ENCODE results near the gene IL5.

IL5 gene

GRCh38 chr5:132498152-132498551 lies 45.2 kb downstream of the IL5 start:
- DNase-seq (ENCODE audit: low read depth) = peak; percentile 51

- DNase-seq (ENCODE audit: low read depth) = peak; percentile 83
These were observed 45.8 kb downstream of the IL5 start for GRCh38 chr5:132497488-132497997.

DNA sequence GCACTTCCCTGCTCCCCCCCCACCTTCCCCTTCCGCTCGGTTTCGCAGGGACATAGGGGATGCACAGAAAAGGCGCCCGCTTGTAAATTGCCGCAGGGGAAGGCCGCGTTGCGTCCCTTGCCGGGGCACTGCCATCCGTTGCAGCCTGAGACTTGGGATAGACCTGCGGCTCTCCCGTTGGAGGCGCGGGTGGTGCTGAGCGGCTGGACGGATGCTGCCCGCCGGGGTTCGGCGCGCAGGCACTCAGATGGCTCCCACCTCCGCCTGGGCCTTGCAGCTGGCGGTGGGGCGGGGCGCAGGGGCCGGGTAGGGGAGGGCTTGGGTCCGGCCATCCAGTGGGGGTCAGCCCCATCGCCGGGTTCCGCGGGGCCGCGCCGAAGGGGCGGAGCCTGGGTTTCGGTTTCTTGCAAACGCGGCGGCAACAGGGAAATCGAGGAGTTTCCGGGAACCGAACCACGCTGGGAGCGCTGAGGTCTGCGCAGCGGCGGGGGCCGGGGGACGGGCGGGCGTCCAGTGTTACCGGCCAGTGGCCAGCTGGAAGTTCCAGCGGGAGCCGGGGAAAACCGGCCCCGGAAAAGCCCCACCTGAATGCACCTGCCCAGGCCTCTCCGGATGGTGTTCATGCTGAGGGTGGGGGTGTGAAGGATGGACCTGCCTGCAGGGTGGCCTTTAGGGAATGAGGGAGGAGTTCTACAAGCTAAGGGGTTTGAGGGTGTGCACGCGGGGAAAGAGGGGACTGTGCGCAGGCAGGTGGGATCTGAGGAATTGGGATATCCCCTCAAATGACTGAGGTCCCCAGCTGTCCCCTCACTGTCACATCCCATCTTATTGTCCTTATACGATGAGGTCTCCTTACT lies 46.5 kb downstream of the IL5 start:
- DNase-seq (ENCODE audit: low read depth) = no peak

DNA sequence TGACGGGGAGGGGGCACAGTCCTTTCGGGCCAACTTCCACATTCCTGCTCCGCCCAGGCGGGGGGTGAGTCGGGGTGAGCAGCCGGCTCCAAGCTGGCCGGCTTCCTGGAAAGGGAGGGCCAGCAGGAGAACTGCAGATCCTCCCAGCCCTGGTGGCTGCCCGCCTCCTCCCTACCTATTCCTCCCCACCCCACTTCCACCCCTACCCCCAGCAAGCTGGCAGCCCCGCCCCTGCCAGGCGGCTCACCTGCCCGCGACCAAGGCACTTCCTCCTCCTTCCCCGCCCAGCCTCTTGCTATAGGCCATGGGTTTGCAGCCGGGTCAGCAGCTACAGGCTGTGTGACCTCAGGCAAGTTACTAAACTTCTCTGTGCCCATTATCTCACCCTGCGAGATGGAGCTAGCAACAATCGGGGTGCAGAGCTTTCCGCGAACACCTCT lies 47.1 kb downstream of the IL5 start:
- peak; percentile 39 for DNase-seq (ENCODE audit: low read depth)

GRCh38 chr5:132495667-132496190 lies 47.6 kb downstream of the IL5 start:
- DNase-seq (ENCODE audit: low read depth) = peak; percentile 48

DNA sequence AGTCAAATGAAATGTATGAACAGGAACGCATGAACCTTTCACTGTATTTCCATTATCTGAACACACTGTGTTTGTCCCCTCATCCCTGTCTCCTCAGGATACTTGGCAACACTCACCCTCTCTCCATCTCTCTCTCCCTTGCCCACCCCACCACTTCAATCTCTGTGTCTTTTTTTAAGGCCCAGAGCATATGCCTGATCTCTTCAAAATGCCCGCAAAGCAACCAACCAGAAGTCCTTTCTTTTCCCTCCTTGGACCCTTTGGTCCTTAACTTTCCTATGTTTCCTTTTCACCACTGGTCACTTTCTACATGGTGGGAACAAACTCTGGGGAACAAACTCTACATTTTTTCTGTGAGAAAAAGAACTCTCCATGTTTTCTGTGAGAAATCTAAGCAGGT lies 49.5 kb downstream of the IL5 start:
- no peak for DNase-seq (ENCODE audit: low read depth)

DNA sequence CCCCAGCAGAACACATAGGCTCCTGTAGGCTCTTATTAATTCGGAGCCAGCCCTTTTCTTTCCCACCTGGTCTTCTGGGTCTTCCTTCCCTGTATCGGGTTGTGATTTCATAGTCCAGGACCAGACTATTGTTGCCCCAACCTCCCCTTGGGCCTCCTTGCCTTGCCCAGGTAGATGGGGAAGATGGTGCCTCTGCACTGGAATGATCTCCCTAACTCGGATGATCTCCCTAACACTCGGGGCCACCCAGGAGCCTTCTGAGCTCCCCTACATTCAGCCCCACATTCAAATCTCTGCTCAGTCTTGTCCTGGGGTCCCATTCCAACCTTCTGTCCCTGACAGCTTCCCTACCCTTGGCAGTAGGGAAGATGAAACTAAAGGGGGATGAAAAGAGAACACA lies 50.1 kb downstream of the IL5 start:
- DNase-seq (ENCODE audit: low read depth) = no peak

DNA sequence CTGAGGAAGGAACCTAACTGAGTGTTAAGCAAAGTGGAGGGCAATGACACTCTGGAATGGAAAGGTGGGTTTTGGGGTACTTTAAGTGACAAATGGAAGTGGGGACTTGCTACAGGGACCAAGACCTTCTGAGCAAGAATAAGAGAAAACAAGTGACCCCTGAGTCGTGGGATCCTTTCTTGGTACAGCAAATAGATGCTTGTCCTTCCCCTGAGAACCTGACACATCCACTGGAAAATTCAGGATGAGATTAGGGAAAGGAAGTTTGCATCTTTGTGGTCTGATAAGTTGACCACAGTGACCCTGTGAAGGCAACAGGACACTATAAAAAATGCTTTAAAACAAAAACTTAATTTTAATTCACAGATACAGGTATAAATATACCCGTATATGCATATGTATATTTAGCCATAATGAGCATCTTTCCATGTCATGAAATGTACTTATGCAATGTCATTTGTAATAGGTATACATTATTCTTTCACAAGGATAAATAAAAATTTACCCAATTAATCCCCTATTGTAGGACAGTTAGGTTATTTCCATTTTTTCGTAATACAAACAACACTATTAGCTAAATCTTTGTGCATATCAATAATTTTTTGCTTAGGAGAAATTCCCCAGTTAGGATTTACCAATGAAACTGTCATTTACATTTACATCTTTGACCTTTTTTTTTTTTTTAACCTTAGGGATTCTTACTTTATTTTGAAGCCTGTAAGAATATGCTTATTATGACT lies 50.8 kb downstream of the IL5 start:
- no peak for DNase-seq (ENCODE audit: low read depth)
